OCI-LY3 (cell line): ENCODE measurements around the gene CHRD.

Source experiments
- H2AFZ ChIP-seq: fragments of 200-600, 300-600 bp; shearing (Covaris generic); 2 replicates; pipeline ENCODE4 v1.6.0; 2014; ENCODE audit warnings: antibody characterized with exemption, low read depth, low read length
- H3K27ac ChIP-seq: fragments of 200-600, 300-600 bp; sonication (generic); 2 replicates; pipeline ENCODE4 v1.5.1; 2014; ENCODE audit warnings: mild to moderate bottlenecking, low read length, moderate library complexity, mixed read lengths
- H3K27me3 ChIP-seq: fragments of 200-600, 300-600 bp; sonication (generic); 2 replicates; pipeline ENCODE4 v1.6.1; 2014; ENCODE audit warnings: low read depth, low read length, mixed read lengths
- H3K36me3 ChIP-seq: fragments of 200-600, 300-600 bp; sonication (generic); replicated peaks from 2 replicates; pipeline ENCODE3; 2014; ENCODE audit warnings: low read depth, low read length, mixed read lengths
- H3K4me1 ChIP-seq: fragments of 300-600, 200-600 bp; sonication (generic); 2 replicates; pipeline ENCODE4 v1.6.1; 2014; ENCODE audit warnings: low read length, mixed read lengths
- H3K4me2 ChIP-seq: fragments of 200-600, 300-600 bp; sonication (generic); 2 replicates; pipeline ENCODE4 v1.6.1; 2014; ENCODE audit warnings: low read length, mixed read lengths
- H3K4me3 ChIP-seq: fragments of 300-600, 200-600 bp; sonication (generic); 2 replicates; pipeline ENCODE4 v1.5.1; 2014; ENCODE audit warnings: antibody characterized with exemption, mild to moderate bottlenecking, low read length, moderate library complexity
- H3K79me2 ChIP-seq: fragments of 300-600, 200-600 bp; shearing (Covaris generic); 2 replicates; pipeline ENCODE4 v1.6.1; 2014; ENCODE audit warnings: mild to moderate bottlenecking, low read length, mixed read lengths
- H3K9ac ChIP-seq: fragments of 300-600, 200-600 bp; shearing (Covaris generic); 2 replicates; pipeline ENCODE4 v1.6.0; 2014; ENCODE audit warnings: mild to moderate bottlenecking, low read length, moderate library complexity
- H3K9me3 ChIP-seq: fragments of 200-600, 300-600 bp; shearing (Covaris generic); 2 replicates; pipeline ENCODE4 v1.6.1; 2014; ENCODE audit warnings: low read length, mixed read lengths; ENCODE audit not compliant: insufficient read depth
- H4K20me1 ChIP-seq: fragments of 200-600, 300-600 bp; sonication (generic); 2 replicates; pipeline ENCODE4 v1.6.1; 2016; ENCODE audit warnings: low read length, mixed read lengths; ENCODE audit not compliant: insufficient read depth
- EZH2phosphoT487 ChIP-seq: fragments of 200-600 bp; shearing (Covaris generic); IDR thresholded peaks from 2 replicates; pipeline ENCODE4 v1.6.1; 2018; ENCODE audit warnings: antibody characterized with exemption, mixed run types, low read depth
- TF ChIP-seq, protein P1 (sequence below): fragments of 200-600, 300-600 bp; sonication (generic); IDR thresholded peaks from 2 replicates; pipeline ENCODE4 v1.5.1; 2014; ENCODE audit warnings: antibody characterized with exemption, low read length, low read depth

CHRD gene

GRCh38 chr3:184419171-184419570 lies 39.3 kb downstream of the CHRD start:
- peaks cover 5% of the 10 kb centered on the region; the same call in 1 of the 2 replicates for H3K9me3 ChIP-seq
- H3K4me2 ChIP-seq = no peak overlapping the region
- H3K4me3 ChIP-seq = no peak overlapping the region
- H3K27me3 ChIP-seq = peaks cover 10% of the 10 kb centered on the region
- TF ChIP-seq, protein P1, sequence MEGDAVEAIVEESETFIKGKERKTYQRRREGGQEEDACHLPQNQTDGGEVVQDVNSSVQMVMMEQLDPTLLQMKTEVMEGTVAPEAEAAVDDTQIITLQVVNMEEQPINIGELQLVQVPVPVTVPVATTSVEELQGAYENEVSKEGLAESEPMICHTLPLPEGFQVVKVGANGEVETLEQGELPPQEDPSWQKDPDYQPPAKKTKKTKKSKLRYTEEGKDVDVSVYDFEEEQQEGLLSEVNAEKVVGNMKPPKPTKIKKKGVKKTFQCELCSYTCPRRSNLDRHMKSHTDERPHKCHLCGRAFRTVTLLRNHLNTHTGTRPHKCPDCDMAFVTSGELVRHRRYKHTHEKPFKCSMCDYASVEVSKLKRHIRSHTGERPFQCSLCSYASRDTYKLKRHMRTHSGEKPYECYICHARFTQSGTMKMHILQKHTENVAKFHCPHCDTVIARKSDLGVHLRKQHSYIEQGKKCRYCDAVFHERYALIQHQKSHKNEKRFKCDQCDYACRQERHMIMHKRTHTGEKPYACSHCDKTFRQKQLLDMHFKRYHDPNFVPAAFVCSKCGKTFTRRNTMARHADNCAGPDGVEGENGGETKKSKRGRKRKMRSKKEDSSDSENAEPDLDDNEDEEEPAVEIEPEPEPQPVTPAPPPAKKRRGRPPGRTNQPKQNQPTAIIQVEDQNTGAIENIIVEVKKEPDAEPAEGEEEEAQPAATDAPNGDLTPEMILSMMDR = no peak
- TF ChIP-seq EZH2phosphoT487 = no peak
- H3K4me1 ChIP-seq = peaks cover 6% of the 10 kb centered on the region; the same call in 1 of the 2 replicates
- no peaks in the 10 kb centered on the region for H3K79me2 ChIP-seq
- H3K9ac ChIP-seq = no peak overlapping the region
- H4K20me1 ChIP-seq = no peaks in the 10 kb centered on the region
- H2AFZ ChIP-seq = no peak overlapping the region
- H3K36me3 ChIP-seq = no peaks in the 10 kb centered on the region
- no peak overlapping the region for H3K27ac ChIP-seq

DNA sequence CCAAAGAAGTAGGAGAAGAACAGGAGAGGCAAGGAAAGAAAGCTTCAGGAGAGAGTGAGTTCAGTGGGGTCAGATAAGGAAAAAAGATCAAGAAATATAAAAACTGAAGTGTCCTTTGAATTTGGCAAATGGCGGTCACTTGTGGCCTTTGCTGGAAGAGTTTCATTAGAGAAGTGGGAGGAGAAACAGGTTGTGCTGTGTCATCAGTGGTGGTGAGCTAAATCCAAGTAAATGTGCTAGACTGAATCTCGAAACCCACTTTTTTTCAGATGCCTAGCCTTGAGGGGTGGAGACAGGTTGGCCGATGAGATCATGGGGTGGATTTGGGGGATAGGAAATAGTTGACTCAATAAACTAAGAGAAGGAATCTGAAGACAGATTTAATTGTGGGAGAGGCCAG lies 43.7 kb downstream of the CHRD start:
- H3K4me1 ChIP-seq = no peaks in the 10 kb centered on the region
- no peak overlapping the region for H2AFZ ChIP-seq
- H3K27ac ChIP-seq = no peak overlapping the region
- H3K4me3 ChIP-seq = no peak overlapping the region
- no peak for TF ChIP-seq EZH2phosphoT487
- TF ChIP-seq, protein P1 = no peak
- H3K79me2 ChIP-seq = no peaks in the 10 kb centered on the region
- no peaks in the 10 kb centered on the region for H3K36me3 ChIP-seq
- H4K20me1 ChIP-seq = no peaks in the 10 kb centered on the region
- H3K9ac ChIP-seq = no peak overlapping the region
- H3K4me2 ChIP-seq = no peak overlapping the region
- H3K9me3 ChIP-seq = peaks cover 5% of the 10 kb centered on the region; the same call in 1 of the 2 replicates
- peaks cover 10% of the 10 kb centered on the region for H3K27me3 ChIP-seq

- TF ChIP-seq, protein P1 = no peak
- no peak for TF ChIP-seq EZH2phosphoT487
- H2AFZ ChIP-seq = no peak overlapping the region
- no peak overlapping the region for H3K27ac ChIP-seq
- no peaks in the 10 kb centered on the region for H3K79me2 ChIP-seq
- peaks cover 5% of the 10 kb centered on the region; the same call in 1 of the 2 replicates for H3K9me3 ChIP-seq
- H3K4me2 ChIP-seq = no peak overlapping the region
- peaks cover 13% of the 10 kb centered on the region for H3K27me3 ChIP-seq
- H4K20me1 ChIP-seq = no peaks in the 10 kb centered on the region
- no peak overlapping the region for H3K9ac ChIP-seq
- no peaks in the 10 kb centered on the region for H3K4me1 ChIP-seq
- H3K36me3 ChIP-seq = no peaks in the 10 kb centered on the region
- no peak overlapping the region for H3K4me3 ChIP-seq
Measured at GRCh38 chr3:184426691-184427141, 46.9 kb downstream of the CHRD start.

GRCh38 chr3:184428561-184429175 lies 48.8 kb downstream of the CHRD start:
- Histone ChIP-seq H3K9ac (no peak overlapping the region), H3K9me3 (no peaks in the 10 kb centered on the region), H4K20me1 (no peaks in the 10 kb centered on the region), H3K4me2 (no peak overlapping the region), H2AFZ (no peak overlapping the region), H3K4me1 (no peaks in the 10 kb centered on the region), H3K79me2 (no peaks in the 10 kb centered on the region), H3K27me3 (0 out of 2 replicates have a peak, but pooled peaks cover 3% of the 10 kb centered on the region), H3K27ac (no peak overlapping the region), H3K36me3 (no peaks in the 10 kb centered on the region), H3K4me3 (no peak overlapping the region)
- TF ChIP-seq, protein P1 = no peak
